ENCODE measurements around the gene SKOR1.
A peak's percentile ranks its signal among the peaks of the same experiment; 100 is the strongest.

The SKOR1 gene

DNA sequence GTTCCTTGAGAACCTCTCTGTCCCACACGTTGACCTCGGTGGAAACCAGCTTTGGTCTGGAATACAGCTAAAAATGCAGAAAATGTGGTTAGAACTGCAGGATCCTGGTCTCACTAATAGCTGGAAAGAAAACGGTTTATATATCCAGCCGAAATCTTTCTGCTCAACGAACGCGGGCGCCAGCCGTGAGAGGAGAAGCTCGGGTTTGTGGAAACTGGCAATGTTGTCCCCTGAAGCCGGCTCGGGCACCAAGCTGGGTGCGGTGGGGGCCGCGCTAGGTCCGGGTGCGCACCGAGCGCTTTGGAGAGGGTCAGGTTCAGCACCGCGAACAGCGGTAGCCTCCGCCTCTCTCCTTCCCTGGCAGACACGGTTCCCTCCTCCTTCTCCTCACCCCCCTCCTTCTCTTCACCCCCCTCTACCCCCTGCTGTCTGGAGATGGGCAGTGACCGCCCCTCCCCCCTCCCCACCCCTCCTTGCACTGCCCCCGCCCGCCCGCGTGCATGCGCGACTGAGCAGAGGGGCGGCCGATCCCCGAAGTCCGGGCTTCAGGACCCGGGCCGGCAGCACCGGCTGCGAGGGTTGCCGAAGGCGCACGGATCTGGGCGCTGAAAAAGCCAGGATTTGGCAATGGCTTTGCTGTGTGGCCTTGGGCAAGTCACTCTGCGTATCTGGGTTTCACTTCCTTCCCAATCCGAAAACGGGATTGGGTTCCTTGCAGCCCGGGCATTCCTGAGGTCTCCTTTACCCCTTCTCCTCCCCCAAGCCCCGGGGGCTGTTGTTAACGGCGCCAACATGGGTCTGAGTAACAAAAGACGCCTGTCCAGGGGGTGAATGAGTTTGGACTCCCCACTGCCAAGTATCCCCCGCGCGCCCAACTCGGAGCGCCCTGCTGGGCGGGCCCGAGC lies at the start of gene SKOR1:
Gene SKOR1 (plus strand): TSS at position 534 of the 905 bp plus-strand sequence. CDS start 94 bp downstream, at position 628.
- DNase-seq: no peak

GRCh38 chr15:67775998-67776397 lies 49.3 kb upstream of the SKOR1 start:
- DNase-seq: no peak

- no peak for DNase-seq
Observed at GRCh38 chr15:67776600-67776999, 48.7 kb upstream of the SKOR1 start.

- no peak for DNase-seq
Observed at GRCh38 chr15:67777071-67777470, 48.2 kb upstream of the SKOR1 start.

GRCh38 chr15:67777773-67778172 lies 47.5 kb upstream of the SKOR1 start:
- no peak for DNase-seq

GRCh38 chr15:67778968-67779548 lies 46.3 kb upstream of the SKOR1 start:
- DNase-seq: no peak

GRCh38 chr15:67779549-67780111 lies 45.7 kb upstream of the SKOR1 start:
- DNase-seq: no peak

DNA sequence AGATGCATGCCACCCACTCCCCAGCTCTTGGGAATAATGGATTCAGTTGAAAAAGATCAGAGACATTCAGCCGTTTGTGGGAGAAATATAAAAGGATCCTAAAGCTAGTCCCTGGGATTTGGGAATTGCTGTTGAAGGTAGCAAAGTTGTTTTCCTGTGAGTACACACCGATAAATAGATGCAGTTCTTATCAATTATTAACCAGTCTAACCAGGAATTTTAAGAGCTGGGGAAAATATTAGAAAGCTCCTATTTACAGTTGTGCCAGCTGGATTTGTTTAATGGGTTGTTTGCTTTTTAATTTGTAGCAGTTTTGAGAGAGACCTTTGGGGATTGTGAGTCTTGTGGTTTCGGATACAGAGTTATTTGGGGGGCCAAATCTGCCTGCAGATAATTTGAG lies 44.2 kb upstream of the SKOR1 start:
- no peak for DNase-seq

DNA sequence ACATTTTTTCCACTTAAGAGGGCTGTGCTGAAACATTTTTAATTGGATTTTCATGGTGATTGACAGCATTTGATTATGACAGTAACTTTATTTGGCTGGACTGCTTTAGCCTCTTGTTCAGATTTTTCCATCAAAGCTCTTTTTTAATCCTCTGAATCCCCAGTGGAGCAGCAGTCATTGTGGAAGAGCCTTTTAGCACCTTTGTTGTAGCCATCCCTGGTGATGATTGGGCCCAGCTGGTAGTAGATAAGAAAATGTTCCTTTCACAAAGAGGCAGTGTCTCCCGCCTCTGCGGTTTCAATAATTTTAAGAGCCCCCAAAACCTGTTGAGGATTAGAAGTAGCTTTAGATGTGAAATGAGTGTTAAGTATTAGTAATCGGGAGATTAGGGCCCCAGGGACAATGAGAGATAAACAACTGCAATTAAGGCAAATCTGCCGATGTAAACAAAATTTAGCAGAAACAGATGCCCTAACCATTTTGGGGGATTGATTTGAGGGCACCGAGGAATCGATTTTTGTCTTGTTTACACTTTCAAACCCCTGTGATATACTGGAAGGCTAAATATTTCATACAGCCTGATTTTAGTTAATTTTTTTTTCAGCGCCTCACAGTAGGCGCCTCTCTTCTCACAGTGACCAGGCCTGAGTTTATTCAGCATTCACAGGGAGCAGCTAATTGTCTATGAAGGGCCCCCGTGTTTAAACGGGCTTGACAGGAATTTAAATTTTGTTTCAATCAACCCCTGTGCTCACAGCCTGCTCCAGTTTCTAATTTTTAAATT lies 43.2 kb upstream of the SKOR1 start:
- DNase-seq: no peak

- DNase-seq: no peak
Observed at GRCh38 chr15:67782691-67782991, 42.7 kb upstream of the SKOR1 start.

GRCh38 chr15:67783303-67783702 lies 42.0 kb upstream of the SKOR1 start:
- peak; percentile 64 for DNase-seq

GRCh38 chr15:67784090-67784781 lies 41.1 kb upstream of the SKOR1 start:
- DNase-seq: peak; percentile 16

DNA sequence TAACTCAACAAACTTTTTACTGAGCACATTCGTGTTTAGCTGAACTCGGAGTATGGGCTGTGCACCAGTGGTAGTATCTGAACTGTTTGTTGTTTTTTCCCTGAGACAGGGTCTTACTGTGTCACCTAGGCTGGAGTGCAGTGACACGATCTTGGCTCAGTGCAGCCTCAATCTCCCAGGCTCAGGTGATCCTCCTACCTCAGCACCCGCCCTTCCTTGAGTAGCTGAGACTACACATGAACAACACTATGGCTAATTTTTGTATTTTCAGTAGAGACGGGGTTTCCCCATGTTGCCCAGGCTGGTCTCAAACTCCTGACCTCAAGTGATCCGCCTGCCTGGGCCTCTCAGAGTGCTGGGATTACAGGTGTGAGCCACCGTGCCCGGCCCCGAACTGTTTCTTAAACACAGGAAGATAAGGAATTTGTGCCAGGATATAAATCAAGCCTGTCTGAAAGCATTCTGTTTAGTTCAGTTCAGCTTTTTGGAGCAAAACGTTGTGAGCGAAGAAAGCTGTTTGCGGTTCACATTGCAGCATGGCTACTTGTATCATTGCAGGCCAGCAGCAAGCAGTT lies 40.4 kb upstream of the SKOR1 start:
- DNase-seq: no peak

DNA sequence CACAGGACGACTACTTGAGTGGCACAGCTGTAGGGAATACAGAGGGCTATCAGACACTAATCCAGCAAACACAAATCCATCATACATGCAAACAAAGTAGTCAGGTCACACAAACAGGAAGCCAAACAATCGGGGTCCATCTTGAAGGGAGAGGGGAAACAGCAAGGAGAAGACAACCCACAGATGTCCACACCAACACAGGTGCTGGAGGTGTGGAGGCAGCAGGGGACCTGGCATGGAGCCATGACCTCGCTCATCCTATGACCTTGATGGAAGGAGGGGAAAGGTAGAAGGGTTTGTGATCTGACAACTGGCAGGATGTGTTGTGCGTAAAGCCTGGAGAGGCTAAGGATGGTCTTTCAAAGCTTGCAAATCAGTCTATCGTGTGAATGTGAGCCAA lies 39.9 kb upstream of the SKOR1 start:
- no peak for DNase-seq

GRCh38 chr15:67786646-67787045 lies 38.7 kb upstream of the SKOR1 start:
- DNase-seq: no peak

DNA sequence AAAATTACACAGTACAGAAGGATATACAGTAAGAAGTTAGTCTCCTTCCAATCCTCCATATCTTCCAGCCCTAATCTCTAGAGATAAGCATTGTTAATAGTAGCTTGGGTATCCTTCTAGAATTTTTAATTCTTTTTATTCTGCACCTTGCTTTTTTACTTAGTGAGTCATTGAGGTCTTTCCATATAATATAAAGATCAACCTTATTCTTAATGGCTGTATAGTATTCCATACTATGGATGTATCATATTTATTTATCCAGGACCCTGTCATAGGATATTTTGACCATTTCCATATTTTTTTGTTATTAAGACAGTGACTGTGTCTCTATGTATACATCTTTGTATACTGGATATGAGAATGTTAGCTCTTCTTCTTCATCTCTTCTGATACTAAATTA lies 36.3 kb upstream of the SKOR1 start:
- no peak for DNase-seq

DNA sequence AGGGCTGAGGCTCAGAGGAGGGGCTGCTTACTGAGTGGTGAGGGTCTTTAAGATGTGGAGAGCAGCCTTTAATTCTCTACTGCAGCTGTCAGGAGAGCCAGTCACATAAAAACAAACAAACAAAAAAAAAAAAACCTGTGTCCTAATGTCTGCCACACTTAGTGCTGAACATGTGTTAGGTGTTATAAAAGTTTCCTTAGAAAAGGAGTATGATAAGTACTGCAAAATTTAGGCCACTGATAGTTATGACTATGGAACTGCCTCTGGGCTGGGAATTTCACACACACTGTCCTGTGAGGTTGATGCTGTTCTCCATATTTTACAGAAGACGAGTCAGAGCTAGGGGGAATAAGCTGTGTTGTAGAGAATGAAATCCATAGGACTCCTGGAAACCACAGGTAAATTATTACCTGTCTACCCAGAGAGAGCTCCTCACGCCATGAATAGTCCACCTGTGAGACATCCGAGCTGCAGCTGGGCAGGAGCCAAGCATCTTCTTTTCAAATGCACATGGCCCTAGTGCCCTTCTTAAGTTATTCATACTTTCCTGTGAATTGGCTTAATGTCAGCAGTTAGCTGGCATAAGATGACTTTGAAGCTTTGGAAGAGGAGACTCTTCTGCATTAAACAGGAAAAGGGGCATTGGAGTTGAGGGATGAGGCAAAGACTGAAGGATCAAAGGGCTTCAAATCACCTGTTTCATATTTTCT lies 34.5 kb upstream of the SKOR1 start:
- no peak for DNase-seq

DNA sequence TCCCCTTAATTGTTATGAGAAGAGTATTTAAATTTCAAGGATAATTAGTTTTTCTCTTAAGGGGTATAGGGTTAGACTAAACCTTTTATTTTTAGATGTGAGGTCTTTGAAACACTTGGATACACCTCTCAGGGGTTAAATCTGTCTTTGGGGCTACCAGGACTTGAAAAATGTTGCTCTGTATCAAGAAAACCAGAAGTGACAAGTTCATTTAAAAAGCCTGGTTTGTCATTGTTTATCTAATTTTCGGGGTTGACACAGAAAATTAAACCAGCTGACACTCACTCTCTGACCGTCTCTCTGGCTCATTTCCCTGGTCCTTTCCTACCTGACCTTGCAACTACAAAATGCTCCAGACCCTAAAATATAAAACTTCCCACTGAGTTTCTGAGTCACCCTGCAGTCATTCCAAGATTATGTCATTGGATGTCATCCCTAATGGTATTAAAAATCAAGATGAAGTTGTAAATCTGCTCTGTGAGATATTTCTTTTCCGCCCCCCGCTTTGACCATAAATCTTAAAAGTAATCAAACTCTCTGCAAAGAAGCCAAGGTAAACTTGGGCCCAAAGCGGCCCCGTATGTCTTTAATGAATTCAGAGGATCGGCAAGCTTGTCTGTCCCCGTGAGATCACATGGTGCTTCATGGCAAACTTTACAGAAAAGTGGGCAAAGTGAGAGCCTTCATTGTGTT lies 32.9 kb upstream of the SKOR1 start:
- no peak for DNase-seq

DNA sequence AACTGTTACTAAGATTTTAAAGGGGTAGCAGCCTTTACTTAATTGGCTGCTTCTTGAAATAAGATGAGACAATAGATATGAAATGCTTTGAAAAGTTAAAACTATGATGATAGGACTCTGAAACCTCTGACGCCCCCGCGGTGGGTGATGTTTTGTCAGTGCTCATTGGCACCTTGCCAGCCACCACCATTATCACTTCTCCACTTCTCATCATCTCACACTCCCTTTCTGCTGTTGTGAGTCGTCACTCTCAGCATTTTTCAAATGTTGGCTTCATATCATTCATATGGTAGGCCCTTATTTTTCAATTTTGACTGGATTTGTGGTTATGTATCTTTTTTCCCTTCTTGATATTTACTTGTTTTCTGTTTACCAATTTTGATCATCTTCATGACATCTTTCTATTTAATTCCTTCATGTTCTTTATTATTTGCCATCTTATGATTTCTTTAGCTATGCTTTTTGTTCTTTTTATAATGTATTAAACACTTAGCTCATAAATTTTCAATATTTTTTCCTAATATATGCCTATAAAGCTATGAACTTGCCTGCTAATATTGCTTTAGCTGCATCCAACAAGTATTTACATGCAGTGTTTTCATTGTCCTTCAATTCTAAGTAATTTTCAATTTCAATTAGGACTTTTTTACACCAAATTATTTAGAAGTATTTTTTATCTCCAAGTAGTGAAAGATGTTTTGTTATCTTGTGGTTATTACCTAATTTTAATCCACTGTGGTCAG lies 30.3 kb upstream of the SKOR1 start:
- no peak for DNase-seq

Measured in CD4-positive, alpha-beta T cell treated with Interleukin-17A for 4 hours (primary cell).